ENCODE results near the gene COL6A2.

- TF ChIP-seq CTCF (IDR thresholded peaks at IDR 0.05; ENCODE audit: low read depth, low read length, poor library complexity, severe bottlenecking) (no peak), EZH2phosphoT487 (IDR thresholded peaks at IDR 0.05; ENCODE audit: borderline replicate concordance, low read length) (no peak)
Measured at GRCh38 chr21:46060596-46061061, 37.3 kb upstream of the COL6A2 start.

Data from DOHH2 (cell line).